NB4 (cell line): ENCODE measurements around the gene USP7.
"Not testable (repeated sequence)": the region's sequence is repeated elsewhere in the genome, so short reads cannot be mapped to it uniquely, and the experiment has no call there.

Experiments used
- DNase-seq: peaks from one replicate; pipeline ENCODE4 v3.0.0; 2010; ENCODE audit warnings: low read depth
- H3K4me3 ChIP-seq: one replicate; pipeline ENCODE4 v1.5.1; 2011; ENCODE audit warnings: mild to moderate bottlenecking, low read depth, low read length, moderate library complexity
- CTCF ChIP-seq: IDR thresholded peaks from one replicate; pipeline ENCODE4 v1.5.1; 2012; ENCODE audit warnings: low read depth, low read length
- MAX ChIP-seq: IDR thresholded peaks from 2 replicates; pipeline ENCODE4 v1.6.1; 2011; ENCODE audit warnings: low read depth, low read length
- MYC ChIP-seq: IDR thresholded peaks from 2 replicates; pipeline ENCODE4 v1.6.1; 2011; ENCODE audit warnings: low read depth, low read length
- POLR2A ChIP-seq: IDR thresholded peaks from 2 replicates; pipeline ENCODE4 v1.6.1; 2011; ENCODE audit warnings: mild to moderate bottlenecking; ENCODE audit not compliant: insufficient read length; ENCODE audit errors: extremely low read depth

USP7 gene

DNA sequence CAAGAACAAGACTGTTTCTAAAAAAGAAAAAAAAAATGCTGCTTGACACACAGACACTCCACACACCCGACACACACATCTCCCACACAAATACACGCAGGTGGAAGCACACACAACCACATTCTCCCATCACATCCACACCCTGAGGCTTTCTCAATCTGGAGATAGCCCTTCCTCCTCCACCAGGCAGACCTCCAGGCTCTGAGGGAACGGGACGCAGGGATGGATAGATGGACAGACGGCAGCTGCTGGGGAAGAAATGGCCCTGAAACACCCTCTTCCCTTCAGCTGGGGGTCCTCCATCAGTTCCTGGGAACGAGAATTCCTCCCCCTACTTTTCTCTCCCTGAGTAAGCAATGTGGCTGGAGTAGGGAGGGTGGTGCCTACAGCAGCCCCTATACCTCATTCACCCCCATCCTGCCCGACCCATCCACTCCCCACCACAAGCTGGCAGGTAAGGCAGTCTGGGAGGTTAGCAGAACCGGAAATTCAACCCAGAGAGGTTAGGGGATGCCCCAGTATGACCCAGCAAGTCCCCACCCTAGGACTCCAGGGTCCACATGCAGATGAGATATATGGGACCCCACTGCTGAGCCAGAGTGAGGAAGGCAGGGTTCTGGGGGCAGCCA lies 85.7 kb downstream of the USP7 start:
- TF ChIP-seq POLR2A (no peak), CTCF (no peak), MYC (no peak), MAX (no peak)
- no peak overlapping the region for H3K4me3 ChIP-seq
- DNase-seq = no peak

DNA sequence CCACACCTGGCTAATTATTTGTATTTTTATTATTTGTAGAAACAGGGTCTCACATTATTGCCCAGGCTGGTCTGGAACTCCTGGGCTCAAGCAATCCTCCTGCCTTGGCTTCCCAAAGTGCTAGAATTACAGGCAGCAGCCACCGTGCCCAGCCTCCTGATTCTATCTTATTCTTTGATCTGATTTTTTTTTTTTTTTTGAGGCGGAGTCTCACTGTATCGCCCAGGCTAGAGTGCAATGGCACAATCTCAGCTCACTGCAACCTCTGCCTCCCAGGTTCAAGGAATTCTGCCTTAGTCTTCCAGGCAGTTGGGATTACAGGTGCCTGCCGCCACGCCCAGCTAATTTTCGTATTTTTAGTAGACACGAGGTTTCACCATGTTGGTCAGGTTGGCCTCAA lies 88.4 kb downstream of the USP7 start:
- DNase-seq, H3K4me3 ChIP-seq: not testable (repeated sequence)

DNA sequence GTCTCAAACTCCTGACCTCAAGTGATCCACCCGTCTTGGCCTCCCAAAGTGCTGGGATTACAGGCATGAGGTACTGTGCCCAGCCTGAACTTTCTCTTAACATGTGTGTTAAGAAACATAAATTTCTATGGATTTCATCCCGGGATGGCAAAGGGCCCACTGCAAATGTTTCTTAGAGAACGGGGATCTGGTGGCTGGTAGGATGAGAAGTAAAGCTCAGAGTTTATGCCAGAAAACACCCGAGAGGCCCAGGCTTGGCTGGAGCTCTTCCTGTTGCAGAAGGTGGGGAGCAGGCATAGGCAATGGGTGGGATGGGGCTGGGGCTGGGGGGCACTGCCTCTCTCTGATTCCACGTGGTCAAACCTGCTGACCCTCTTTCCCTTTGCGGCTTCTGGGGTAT lies 89.3 kb downstream of the USP7 start:
- DNase-seq = no peak
- TF ChIP-seq MAX = no peak
- TF ChIP-seq POLR2A = no peak
- no peak for TF ChIP-seq MYC
- no peak for TF ChIP-seq CTCF

GRCh38 chr16:8873866-8874195 lies 89.9 kb downstream of the USP7 start:
- not testable (repeated sequence) for DNase-seq, H3K4me3 ChIP-seq

More for the DNA sequence above, 89.3 kb downstream of the USP7 start:
- H3K4me3 ChIP-seq = no peak overlapping the region

- no peak for DNase-seq
- TF ChIP-seq MAX = no peak
- TF ChIP-seq CTCF = no peak
- no peak for TF ChIP-seq POLR2A
- no peak for TF ChIP-seq MYC
- no peak overlapping the region for H3K4me3 ChIP-seq
Measured at GRCh38 chr16:8872967-8873865, 90.5 kb downstream of the USP7 start.

DNA sequence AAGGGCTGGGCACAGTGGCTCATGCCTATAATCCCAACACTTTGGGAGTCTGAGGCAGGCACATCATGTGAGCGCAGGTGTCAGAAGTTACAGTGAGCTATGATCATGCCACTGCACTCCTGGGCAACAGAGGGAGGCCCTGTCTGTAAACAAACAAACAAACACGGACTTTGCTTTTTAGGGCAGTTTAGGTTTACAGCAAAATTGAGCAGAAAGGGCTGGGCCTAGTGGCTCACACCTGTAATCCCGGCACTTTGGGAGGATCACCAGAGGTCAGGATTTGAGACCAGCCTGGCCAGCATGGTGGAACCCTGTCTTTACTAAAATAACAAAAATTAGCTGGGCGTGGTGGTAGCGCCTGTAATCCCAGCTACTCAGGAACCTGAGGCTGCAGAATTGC lies 91.6 kb downstream of the USP7 start:
- no peak for DNase-seq
- no peak overlapping the region for H3K4me3 ChIP-seq
- TF ChIP-seq MYC (no peak), CTCF (no peak), MAX (no peak), POLR2A (no peak)

GRCh38 chr16:8869988-8870241 lies 93.8 kb downstream of the USP7 start:
- H3K4me3 ChIP-seq, DNase-seq: not testable (repeated sequence)
